Stimulated activated CD8-positive, alpha-beta memory T cell treated with anti-CD3 and anti-CD28 coated beads, Interleukin-7, amount 100 ng/mL, for 1 hour (primary cell): ENCODE measurements around the gene SPAG9.
"Not testable (repeated sequence)": the region's sequence is repeated elsewhere in the genome, so short reads cannot be mapped to it uniquely, and the experiment has no call there.

Experiments used
- DNase-seq, 2 donors: peaks; one replicate each; pipeline ENCODE4 v3.0.0-alpha.2; 2020; ENCODE audit warnings: low read depth in 2 of 2

The SPAG9 gene

GRCh38 chr17:51132964-51133319 is 12.3 kb upstream of the SPAG9 start:
- DNase-seq: no peak

- DNase-seq: no peak
Observed at GRCh38 chr17:51128076-51128475, 7.4 kb upstream of the SPAG9 start.

GRCh38 chr17:51124640-51125503 is 4.2 kb upstream of the SPAG9 start:
- no peak for DNase-seq

GRCh38 chr17:51122473-51123115 is 1.9 kb upstream of the SPAG9 start:
- DNase-seq: not testable (repeated sequence)

- DNase-seq: peak; percentile 54 to 64
Observed at GRCh38 chr17:51121620-51122472, 1.2 kb upstream of the SPAG9 start.

DNA sequence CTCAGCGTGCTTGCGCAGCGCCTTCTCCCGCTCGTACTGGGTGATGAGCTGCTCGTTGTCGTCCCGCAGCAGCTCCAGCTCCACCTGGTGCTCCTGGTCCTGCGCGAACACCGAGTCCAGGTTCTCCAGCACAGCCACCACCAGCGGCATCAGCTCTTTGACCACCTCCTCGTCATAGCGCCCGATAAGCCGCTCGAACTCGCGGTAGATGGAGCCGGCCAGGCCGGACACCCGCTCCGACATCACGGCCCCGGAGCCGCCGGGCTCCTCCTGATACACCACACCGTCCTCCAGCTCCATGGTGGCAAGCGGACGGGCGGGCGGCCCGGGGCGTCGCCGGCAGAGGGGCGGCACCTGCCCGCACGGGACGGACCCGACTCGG is 320 bp downstream of the SPAG9 start:
- no peak for DNase-seq

DNA sequence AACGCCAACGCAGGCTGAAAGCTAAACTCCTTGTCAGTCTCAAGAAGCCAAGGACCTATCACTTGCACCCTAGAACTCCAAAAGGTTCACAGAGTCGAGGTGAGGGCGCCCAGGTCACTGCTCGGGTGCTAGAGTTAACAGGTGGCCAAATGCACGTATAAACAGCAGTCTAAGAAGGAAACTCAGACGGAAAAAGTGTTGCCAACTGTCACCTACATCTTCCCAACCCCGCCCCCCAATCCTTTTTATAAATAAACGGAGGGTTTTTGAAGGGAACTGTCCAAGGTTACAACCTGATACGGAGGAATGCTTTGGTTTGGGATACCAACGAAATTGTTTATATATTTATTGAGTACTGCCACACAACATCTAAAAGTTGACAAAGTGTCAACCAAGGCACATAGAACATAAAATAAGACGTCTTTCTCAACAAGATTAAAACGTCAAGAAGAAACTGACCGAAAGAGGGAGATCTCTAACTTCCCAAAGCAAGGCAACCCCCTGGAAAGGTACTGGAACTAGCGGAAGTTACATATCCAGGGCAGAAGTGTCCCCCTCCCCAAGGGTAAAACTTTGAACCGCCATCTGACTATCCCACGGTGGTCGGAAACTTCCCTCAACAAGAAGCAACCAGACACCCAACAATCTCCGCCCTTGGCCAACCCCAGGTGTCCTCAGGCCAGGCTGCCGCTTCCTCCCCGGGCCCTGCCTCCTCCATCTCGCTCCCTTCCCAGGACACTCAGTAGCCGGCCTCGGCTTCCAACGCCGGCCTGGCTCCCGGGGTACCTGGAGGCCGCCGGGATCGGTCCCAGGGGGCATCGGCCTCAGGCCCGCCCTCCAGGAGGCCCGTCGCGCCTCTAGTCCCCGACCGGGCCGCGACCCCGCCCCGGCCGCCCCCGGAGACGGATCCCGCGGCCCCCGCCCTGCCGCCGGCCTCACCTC is 982 bp downstream of the SPAG9 start:
- DNase-seq: no peak

GRCh38 chr17:51118330-51119195 is 2.1 kb downstream of the SPAG9 start:
- no peak for DNase-seq

- no peak for DNase-seq
Observed at GRCh38 chr17:51115179-51115578, 5.5 kb downstream of the SPAG9 start.

- DNase-seq: not testable (repeated sequence)
Observed at GRCh38 chr17:51112303-51113222, 8.1 kb downstream of the SPAG9 start.

DNA sequence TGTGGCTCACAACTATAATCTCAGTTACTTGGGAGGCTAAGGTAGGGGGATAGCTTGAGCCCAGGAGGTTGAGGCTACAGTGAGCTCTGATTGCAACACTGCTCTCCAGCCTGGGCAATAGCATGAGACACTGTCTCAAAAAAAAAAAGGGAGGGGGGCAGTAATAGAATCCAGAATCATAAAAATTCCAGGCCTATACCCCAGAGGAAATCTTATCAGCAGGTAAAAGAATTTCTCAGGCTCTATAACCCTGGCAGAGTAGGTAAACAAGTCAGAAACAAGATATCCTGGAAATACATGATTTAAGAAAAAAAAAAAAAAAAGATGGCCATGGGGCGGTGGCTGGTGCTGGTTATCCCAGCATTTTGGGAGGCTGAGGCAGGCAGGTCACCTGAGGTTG is 12.9 kb downstream of the SPAG9 start:
- no peak for DNase-seq

DNA sequence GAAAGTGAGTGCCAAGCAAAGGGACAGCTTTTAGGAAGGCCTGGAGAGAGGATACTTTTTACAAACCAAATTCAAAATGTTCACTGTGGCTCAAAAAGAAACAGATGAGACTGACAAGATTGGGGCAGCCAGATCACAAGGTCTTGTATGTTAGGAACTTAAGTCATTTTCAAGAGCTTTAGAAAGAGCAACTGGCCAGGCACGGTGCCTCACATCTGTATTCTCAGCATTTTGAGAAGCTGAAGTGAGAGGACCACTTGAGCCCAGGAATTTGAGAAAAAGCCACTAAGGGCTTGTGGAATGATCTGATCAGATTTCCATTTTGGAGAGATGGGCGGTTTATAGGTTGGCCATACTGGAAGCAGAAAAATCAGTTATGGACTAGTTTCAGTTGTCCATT is 17.2 kb downstream of the SPAG9 start:
- no peak for DNase-seq

DNA sequence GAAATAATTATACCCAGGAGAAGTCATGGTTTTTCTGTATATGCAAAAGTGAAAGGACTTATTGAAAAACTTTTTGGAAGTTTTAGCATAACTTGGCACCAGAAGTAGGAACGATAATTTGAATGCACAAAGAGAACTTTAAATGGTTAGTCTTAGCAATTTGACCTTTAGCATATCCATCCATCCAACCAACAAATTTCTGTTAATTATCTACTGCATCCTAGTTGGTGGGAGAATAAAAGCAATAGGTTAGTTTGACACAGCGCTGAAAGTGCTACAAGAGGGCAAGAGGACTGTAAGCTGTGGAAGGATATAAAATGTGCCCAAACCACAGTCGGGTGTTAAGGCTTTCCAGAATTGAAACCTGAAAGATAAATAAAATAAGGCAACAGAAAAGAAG is 17.6 kb downstream of the SPAG9 start:
- DNase-seq: no peak

DNA sequence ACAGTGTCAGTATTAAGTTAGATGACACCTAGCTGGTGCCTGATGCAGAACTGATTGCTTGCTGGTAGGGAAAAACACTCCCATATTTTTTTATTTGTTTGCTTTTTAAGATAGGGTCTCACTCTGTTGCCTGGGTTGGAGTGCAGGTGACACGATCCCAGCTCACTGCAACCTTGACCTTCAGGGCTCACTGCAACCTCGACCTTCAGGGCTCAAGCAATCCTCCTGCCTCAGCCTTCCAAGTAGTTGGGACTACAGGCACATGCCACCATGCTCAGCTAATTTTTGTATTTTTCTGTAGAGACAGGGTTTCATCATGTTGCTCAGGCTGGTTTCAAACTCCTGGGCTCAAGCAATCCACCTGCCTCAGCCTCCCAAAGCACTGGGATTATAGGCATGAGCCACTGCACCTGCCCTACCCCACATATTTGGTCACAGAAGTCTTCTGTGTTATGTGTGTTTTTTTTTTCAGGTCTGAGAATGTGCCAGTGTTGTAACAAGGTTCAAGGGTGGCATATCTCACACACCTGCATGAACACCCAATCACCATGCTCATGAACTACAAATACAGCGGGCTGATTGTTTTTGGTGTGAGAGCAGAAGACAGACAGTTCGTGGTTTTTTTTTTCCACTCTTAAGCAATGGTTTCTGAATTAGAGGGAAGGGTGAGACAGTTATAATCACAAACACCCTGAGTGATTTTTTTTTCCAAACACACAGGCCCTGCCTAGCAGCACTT is 22.8 kb downstream of the SPAG9 start:
- no peak for DNase-seq

GRCh38 chr17:51091635-51092034 is 29.0 kb downstream of the SPAG9 start:
- DNase-seq: no peak

DNA sequence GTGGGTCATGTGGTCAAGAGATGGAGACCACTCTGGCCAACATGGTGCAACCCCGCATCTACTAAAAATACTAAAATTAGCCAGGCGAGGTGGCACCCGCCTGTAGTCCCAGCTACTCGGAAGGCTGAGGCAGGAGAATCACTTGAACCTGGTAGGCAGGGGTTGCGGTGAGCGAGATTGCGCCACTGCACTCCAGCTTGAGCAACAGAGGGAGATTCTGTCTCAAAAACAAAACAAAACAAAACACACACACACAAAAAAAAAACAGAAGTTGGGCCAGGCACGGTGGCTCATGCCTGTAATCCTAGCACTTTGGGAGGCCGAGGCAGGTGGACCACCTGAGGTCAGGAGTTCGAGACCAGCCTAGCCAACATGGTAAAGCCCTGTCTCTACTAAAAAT is 31.8 kb downstream of the SPAG9 start:
- not testable (repeated sequence) for DNase-seq

DNA sequence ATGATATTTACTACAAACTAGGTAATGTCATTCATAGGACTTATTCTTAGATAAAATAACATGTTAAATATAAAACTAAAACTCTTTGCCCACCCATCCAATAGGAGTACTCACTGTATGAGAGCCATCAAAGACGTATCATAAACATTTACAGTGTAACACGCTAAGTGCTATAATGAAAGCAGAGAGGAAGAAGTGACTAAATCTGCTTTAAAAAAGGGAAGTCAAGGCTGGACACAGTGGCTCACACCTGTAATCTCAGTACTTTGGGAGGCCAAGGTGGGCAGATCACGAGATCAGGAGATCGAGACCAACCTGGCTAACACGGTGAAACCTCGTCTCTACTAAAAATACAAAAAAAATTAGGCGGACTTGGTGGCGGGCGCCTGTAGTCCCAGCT is 32.4 kb downstream of the SPAG9 start:
- DNase-seq: no peak

DNA sequence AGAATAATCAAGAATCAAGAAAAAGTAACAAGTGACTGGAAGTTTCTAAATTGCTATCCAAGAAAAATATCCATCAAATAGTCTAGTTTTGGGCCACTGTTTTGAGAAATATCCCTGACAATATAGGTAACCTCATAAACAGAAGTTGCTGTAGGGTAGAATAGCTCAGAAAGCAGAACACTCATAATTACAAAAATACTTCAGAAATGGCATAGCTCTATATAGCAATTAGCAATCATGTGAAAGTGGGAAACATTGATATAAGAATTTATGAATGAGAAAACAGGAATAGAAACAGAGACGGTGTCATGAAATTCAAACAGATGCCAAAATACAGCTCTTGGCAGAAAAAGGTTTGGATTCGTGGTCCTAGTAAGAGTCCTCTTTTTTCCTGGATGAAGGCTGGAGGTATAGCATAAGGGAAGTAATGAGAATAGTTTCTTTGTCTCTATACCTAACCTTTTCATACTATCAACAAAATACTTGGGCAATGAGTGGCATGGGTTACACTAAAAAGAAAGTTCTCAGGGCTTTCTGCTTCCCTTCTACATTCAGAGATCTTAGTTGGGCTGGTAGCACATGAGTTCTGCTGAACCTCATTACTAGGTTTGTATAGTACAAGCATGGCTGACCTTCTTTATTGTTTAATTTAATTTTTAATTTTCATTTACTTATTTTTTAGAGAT is 33.5 kb downstream of the SPAG9 start:
- DNase-seq: no peak
